Posterior cingulate gyrus (tissue), 11 donors: ENCODE results near the gene SELENBP1.

Experiments used
- DNase-seq, 10 donors: peaks; one replicate each; pipeline versions ENCODE4 v3.0.0 to v3.0.0-alpha.2; 2020 to 2021; ENCODE audit warnings: mixed read lengths in 3 of 10
- intact Hi-C: fragments of 100-400 bp; cut with DNase I; formaldehyde crosslinking; loops from one replicate; pipeline ENCODE4 v1.15.1; 2023

SELENBP1 gene

GRCh38 chr1:151346082-151346768 is 26.3 kb downstream of the SELENBP1 start:
- intact Hi-C loops, result loop anchor here (5.0 kb wide), 1 partner anchor 51 kb away; the partner anchor contains the start of gene PSMB4

GRCh38 chr1:151344291-151344690 is 28.2 kb downstream of the SELENBP1 start:
- peak in 1 of 10 donors; percentile 65 for DNase-seq
- intact Hi-C loops, result loop anchor here (5.0 kb wide), 2 partner anchors 62 to 147 kb away; partner anchors contain the start of genes PIP5K1A and ZNF687

More at GRCh38 chr1:151346082-151346768, 26.3 kb downstream of the SELENBP1 start:
- peak in 1 of 10 donors; percentile 72 for DNase-seq

DNA sequence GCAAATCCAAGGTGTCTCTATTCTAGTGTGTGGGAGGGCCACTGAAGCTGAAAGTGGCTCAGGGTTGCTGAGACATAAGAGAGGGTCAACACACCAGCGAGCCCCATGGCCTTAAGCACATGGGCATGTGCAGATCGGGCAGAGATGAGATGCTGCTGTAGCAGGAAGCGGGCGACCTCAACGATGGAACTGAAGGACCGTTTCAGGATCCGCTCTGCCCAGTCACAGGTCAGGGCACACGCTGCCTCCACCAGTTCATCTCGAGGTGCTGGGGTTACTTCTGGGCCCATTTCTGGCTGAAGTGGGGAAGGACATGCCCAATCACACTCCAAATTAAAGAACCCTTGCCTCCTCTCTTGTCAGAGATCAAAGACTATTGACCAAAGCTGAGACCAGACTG is 28.9 kb downstream of the SELENBP1 start:
- DNase-seq, result peak in 1 of 10 donors; percentile 57
- intact Hi-C loops, result loop anchor here (5.0 kb wide), 2 partner anchors 61 to 146 kb away; partner anchors contain the start of genes PIP5K1A and ZNF687

GRCh38 chr1:151342569-151342968 is 29.9 kb downstream of the SELENBP1 start:
- intact Hi-C loops, result loop anchor here (5.0 kb wide), 2 partner anchors 60 to 145 kb away; partner anchors contain the start of genes PIP5K1A and ZNF687
- peak in 1 of 10 donors; percentile 47 for DNase-seq

GRCh38 chr1:151342021-151342420 is 30.5 kb downstream of the SELENBP1 start:
- no peak for DNase-seq
- intact Hi-C loops, result loop anchor here (5.0 kb wide), 2 partner anchors 60 to 145 kb away; partner anchors contain the start of genes PIP5K1A and ZNF687

GRCh38 chr1:151340870-151341754 is 31.4 kb downstream of the SELENBP1 start:
- intact Hi-C loops, result loop anchor here (1.0 to 5.0 kb wide), 3 partner anchors 40 to 144 kb away; partner anchors contain the start of genes PIP5K1A and ZNF687
- peak in 5 of 10 donors; percentile 24 to 80 (median 48) for DNase-seq

GRCh38 chr1:151336556-151336955 is 35.9 kb downstream of the SELENBP1 start:
- intact Hi-C loops, result no loop called here
- DNase-seq, result no peak

DNA sequence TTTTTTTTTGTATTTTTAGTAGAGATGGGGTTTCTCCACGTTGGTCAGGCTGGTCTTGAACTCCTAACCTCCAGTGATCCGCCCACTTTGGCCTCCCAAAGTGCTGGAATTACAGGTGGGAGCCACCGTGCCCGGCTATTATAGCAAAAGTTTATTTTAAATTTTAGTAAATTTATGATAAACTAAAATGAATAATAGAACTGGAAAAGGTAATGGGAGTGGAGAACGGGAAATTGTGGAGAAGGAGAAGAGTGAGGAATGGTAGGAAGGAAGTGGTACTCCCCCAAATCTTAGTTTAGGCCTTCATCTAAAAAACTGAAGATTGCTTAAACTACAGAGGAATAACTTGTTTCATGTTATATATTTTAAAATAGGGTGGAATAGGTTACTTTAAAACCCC is 37.7 kb downstream of the SELENBP1 start:
- peak in 1 of 10 donors; percentile 65 for DNase-seq
- intact Hi-C loops, result no loop called here

DNA sequence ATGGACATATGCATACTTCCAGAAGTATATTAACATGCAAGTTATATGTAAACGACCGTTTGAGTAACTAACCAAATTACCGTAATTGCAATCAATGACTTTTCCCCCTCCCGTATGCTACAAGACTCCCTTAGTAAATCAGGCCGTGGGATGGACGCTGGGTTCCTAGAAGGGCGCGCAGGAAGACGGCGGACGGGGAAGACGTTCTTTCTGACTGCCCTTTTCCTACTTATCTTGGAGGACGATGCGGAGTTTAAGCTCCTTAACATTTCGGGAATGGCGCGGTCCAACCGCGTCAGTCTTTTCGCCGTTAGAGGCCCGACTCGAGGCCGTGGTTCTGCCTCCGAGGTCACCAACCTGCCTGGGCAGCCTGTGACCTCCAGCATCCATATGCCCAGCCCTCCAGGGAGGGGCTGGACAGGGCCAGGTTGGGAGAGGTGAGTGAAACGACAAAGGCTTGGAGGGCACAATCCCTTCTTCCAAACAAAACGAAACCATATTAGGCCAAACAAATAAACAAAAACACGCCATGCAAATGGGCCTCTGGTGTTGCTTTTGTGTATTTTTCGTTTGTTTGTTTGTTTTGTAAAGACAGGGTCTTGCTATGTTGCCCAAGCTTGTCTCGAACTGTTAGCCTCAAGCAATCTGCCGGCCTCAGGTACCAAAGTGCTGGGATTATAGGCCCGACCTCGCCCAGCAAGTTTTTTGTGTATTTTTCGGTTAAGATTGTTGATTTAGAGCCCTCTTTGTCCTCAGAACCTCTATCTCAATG is 44.4 kb downstream of the SELENBP1 start:
- intact Hi-C loops, result loop anchor here (1.0 to 5.0 kb wide), 3 partner anchors 15 to 46 kb away; partner anchors contain the start of gene ZNF687
- DNase-seq, result peak in 6 of 10 donors; percentile 16 to 91 (median 30)

- intact Hi-C loops, result loop anchor here (1.0 to 5.0 kb wide), 3 partner anchors 15 to 45 kb away; partner anchors contain the start of gene ZNF687
- peak; percentile 62 to 96 (median 84) for DNase-seq
Observed at GRCh38 chr1:151327223-151327902, 45.1 kb downstream of the SELENBP1 start, which contains the start of gene PI4KB. Gene PI4KB (minus strand): TSS chr1:151327416. CDS start chr1:151316481, 10,935 bp downstream.

GRCh38 chr1:151326619-151327222 is 45.8 kb downstream of the SELENBP1 start:
- intact Hi-C loops, result loop anchor here (1.0 to 5.0 kb wide), 3 partner anchors 14 to 44 kb away; partner anchors contain the start of gene ZNF687
- peak in 2 of 10 donors; percentile 27 to 39 for DNase-seq

DNA sequence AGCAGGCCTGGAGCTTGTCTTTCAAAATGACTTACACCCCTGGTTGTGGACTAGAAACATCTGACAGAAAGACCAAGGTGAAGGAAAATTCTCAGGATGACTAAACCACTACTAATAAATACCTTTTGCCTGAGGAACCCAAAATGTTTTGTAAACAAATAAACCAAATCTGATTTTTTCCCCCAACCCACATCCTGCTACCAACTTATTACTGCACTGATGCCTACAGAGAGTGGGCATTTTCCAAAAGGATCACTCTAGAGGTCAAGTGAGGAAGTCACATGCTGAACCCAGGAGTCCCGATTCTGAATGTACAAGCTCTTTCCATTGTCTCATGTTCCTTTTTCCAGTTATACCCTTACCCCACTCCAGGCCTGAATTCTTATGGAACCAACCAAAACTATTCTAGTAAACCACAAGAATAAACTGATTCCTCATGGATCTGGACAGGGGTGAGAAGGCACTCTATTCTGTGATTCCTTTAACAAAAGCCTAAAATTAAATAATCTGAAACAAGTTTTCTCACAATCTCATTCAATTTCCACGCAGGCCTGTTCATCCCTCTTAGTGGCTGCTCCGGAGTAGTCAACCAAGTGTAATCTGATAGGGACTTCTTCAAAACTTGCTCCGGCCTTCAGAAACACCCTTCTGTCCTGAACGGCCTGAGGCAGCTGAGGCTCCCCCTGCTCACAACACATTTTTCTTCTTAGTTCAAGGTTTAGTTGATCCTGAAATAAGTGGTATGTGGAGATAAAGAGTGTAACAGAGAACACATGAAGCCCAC is 46.7 kb downstream of the SELENBP1 start:
- intact Hi-C loops, result loop anchor here (2.0 to 5.0 kb wide), 2 partner anchors 13 to 44 kb away; partner anchors contain the start of gene ZNF687
- peak in 1 of 10 donors; percentile 1 for DNase-seq

DNA sequence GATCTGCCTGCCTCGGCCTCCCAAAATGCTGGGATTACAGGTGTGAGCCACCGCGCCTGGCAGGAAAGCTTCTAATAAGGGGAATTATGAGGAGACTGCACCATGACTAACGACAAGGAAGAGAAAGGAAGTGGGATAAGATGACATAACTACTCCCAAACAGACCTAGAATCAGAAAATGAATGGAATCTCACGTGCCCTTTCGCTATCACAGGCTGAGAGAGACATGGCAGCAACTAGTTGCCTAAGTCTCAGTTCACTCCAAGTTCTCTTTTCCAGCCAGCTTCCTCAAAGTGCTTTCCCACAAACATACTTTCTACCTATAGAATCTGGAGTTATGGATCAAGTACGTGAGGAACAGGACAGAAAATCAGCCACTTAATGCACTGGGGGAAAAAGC is 47.3 kb downstream of the SELENBP1 start:
- peak in 1 of 10 donors; percentile 65 for DNase-seq
- intact Hi-C loops, result loop anchor here (5.0 kb wide), 1 partner anchor 43 kb away; the partner anchor contains the start of gene ZNF687

- DNase-seq, result peak in 1 of 10 donors; percentile 27
- intact Hi-C loops, result no loop called here
Observed at GRCh38 chr1:151324390-151324930, 48.0 kb downstream of the SELENBP1 start.

DNA sequence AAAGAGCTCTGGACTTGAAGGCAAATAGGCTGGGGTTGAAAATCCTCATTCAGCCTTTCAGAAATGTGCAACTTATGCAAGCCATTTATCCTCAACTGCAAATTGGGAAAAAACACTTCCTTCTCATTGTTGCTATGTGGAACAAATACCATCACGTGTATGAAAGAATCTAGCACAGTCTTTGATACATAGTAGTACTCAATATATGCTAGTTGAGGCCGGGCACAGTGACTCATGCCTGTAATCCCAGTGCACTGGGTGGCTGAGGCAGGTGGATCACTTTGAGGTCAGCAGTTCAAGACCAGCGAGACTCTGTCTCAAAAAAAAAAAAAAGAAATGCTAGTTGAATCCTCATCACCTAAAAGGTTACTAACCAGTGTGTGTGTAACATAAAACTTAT is 53.5 kb downstream of the SELENBP1 start:
- intact Hi-C loops, result no loop called here
- no peak for DNase-seq

GRCh38 chr1:151315565-151316235 is 56.8 kb downstream of the SELENBP1 start:
- no peak for DNase-seq
- intact Hi-C loops, result no loop called here
